GM21390 (cell line): ENCODE results near the gene OSBPL10.
"Not testable (repeated sequence)": the region's sequence is repeated elsewhere in the genome, so short reads cannot be mapped to it uniquely, and the experiment has no call there.

Source experiments
- ATAC-seq: cut with Tn5 transposase; IDR thresholded peaks from one replicate; pipeline ENCODE4 v1.9.1; 2021; ENCODE audit not compliant: unreplicated experiment

The OSBPL10 gene

DNA sequence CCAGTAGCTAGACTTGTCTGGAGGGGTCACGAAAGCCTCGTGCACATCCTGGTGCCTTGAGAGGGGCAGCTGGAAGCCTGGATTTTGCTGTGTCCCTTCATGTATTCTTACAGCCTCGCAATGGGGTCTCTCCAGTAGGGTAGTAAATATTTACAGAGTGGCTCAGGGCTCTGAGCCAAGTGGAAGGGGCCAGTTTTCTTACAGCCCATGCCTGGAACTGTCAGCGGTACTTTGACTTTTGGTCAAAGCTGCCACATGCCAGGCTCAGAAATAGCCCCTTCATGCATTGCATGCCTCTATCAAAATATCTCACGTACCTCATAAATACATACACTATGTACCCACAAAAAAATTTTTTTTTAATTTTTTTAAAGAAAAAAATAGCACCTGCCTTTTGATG is 119.2 kb downstream of the OSBPL10 start:
- ATAC-seq = no peak

DNA sequence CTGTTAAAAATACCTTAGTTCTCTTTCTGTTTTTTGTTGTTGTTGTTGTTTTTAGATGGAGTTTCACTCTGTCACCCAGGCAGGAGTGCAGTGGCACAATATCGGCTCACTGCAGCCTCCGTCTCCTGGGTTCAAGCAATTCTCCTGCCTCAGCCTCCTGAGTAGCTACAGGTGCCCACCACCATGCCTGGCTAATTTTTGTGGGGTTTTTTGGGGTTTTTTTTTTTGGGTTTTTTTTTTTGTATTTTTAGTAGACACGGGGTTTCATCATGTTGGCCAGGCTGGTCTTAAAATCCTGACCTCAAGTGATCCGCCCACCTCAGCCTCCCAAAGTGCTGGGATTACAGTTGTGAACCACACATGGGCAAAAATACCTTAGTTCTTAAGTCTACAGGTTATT is 120.4 kb downstream of the OSBPL10 start:
- ATAC-seq = not testable (repeated sequence)

GRCh38 chr3:31859245-31859644 is 121.8 kb downstream of the OSBPL10 start:
- ATAC-seq = no peak

DNA sequence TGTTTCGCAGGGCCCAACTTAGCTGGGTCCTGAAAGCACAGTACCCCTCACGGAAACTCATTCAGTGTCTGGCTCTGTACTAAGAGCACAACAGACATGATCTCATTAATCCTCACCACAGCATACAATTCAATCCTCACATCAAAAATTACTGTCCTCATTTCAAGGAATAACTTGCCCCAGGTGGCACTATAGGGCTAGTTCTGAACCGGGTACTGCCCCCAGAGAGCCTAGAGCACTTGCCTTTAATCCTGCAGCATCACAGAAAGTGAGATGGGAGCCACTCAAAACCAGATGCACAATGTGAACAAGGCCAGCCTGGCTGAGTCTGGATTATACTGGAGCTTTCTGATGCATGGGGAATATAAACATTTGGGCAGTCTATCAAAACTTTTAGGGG is 122.6 kb downstream of the OSBPL10 start:
- no peak for ATAC-seq

- ATAC-seq = no peak
These were observed 127.5 kb downstream of the OSBPL10 start for GRCh38 chr3:31853580-31853979.

DNA sequence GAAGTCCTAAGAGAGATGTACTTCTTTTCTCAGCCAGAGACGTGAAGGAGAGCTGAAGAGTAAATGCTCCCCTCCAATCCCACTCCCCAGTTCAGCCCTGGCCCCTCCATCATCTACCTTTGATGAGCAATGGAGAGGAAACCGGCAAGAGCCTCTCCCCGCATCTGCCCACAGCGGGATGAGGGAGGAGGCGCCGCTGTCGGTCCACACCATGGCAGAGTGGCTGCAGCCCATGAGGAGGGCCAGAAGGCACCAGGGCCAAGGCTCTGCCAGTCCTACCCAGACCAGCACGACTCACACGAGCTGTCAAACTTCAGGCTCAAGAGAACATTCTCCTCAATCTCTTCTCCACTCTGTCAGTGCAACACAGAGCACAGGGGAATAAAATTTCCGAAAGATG is 129.8 kb downstream of the OSBPL10 start:
- ATAC-seq = no peak

GRCh38 chr3:31848911-31849310 is 132.2 kb downstream of the OSBPL10 start:
- no peak for ATAC-seq

GRCh38 chr3:31848163-31848818 is 132.8 kb downstream of the OSBPL10 start:
- ATAC-seq = no peak

DNA sequence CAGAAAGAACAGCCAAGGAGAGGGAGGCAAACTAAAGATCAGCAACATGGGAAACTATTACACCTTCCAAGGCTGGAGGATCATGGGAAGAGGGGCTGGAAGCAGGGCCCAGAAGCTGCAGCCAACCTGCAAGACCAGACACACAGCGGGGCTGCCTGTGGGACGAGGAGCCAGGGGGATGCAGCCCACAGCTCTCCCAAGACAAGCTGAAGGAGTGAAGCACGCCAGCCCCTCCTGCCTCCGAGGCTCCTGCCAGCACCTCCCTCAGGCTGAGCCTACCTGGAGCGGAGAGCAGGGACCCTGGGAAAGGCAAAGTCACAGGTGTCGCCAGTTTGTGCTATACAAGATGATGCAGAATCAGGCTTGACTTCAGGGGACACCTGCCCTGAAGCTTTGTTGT is 133.3 kb downstream of the OSBPL10 start:
- no peak for ATAC-seq

DNA sequence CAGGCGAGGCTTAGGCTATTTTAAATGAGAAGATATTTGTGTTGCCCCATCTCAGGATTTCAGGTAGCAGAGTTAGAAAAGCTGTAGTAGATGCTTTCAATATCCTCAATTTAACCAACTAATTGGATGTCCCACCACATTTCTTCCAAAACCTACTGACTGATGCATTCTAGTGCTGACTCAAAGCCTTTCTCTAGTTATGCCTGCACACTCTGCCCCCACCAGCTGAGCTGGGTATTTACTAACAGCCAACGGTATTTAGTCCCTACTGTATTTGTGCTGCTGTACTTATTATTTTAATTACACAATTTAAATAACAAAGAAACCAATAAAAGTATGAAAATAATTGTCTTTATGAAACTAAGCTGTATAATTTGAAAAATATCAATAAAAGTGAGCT is 139.5 kb downstream of the OSBPL10 start:
- ATAC-seq = no peak

DNA sequence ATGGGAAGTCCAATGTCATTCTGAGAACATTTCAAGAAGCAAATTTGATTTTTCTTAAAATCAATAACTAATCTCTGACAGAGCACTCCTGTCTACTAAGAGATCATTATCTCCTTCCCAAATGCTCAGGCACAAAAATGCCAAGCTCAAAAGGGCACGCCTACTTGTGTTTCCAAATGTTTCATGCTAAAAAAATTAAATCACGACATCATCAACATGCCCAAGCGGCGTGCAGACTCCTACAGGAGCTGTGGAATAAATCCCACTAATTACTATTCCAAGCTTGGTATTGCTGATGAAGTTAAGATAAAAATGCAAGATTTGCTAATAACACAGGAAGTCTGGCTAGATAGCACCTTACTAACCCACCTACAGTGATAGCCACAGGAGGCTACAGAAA is 140.8 kb downstream of the OSBPL10 start:
- ATAC-seq = no peak

DNA sequence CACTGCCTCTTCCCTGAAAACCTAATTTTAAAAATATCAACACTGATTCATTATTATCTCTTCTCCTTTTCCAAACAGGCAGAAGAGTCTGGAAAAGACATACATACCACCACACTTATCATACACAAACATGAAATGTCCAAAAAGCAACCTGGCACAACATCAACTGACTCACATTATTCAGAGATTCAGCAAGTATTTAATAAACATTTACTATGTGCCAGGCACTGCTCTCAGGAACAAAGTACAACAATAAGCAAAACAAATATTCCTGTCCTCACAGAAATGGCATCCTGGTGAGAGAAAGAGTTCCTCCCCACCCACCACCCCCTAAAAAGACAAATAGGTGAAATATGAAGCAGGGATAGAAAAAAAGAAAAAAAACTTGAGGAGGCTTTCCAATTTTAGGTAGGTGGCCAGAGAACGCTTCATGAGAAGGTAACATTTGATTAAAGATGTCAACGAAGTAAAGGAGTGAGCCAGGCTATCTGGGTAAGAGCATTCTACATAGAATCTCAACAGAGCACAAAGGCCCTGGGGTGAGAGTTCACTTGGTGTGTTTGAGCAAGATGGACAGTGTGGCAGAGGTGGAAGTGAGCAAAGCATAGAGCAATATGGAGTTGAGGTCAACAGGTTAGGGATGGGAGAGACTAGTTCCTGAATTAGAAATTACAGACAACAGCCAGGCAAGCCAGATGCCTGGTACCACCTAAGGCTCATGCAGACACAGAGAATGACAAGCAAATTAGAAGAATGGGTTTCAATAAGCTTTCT is 141.7 kb downstream of the OSBPL10 start:
- no peak for ATAC-seq

DNA sequence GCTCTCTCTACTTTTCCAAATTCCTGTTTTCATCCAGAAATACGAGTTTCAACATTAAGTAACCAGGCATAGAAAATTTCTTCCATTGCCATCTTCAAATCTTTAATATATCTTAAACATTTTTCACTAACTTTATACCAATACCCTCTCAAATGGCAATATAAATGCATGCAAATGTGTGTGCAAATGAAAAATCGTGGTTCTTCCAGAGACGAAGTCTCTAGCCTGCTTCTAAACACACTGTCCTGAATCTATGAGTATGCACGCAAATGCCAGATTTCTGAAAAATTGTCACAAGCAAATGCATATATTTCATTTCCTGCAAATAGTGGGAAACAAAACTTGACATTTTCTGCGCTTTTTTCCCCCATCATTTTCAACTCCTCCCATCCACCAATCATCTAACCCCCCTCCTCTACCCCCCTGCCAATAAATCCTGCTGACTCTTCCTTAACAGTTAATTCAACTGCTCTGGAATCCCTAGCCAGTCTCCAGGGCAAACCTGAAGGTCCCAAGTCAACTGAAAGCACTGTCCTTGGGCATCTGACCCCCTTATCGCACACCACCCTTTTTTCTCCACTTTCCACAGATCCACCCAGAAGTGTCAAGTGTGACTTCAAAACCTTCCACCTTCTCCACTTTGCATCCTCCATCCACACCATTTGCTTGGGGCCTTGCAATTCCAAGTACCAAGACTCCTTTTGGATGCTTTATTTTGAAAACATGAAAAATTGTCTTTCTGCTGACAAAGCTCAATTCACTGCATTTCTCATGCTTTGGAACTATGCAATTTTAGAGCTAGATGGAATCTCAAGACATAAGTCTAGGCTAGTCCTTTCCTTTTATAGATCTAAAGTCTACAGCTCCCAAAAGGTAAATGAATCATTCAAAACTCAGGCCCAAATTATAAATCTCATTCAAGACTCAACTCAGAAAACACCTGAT is 144.7 kb downstream of the OSBPL10 start:
- ATAC-seq = no peak

DNA sequence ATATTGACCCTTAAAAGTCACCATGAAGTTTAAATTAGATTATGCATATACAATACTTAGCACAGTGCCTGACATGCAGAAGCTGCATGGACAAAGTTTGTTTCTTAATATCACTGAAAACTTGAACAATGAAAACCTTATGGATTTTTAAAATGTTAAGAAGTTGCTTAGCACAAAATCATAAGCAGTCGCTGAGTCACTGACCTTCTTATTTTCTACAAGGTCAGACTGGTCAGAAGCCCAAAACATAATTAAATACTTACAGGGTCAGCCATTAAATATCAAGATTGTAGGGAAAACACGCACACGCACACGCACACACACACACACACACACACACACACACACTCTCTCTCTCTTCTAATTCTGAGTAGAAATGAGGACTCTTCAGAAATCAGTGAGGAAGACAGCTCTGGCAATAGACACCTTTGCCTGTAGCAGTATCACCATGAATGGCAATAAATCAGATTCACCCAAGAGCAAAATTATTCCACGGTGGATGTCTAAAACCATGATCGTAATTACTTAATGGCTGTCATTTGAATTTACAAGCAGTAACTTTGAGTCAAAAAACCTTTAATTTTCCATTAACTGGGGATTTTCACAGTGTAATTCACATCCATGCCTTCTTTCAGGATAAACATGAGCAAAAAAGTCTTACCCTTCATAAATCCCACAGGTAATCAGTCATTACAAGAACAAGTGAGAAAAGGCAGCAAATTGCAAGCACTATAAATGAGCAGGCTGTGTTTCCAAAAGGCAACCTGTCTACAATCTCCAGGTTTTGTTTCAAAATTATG is 147.5 kb downstream of the OSBPL10 start:
- ATAC-seq = no peak

DNA sequence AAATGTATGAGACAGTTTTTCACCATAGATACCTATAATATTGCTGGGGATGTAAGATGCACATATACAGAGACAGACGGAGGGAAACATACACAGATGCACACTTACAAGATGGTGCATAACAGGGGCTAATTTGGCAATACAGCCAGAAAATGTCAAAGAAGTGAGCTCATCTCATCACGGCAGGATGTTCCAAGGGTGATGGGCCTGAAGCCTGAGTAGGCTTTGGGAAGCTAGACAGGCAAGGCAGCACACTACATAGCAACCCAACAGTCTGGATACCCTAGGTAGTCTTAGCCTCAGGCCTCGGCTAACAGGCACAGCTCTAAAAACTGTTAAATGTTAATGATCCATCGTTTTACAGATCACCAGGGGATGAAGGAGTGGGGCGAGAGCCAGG is 148.5 kb downstream of the OSBPL10 start:
- ATAC-seq = no peak

DNA sequence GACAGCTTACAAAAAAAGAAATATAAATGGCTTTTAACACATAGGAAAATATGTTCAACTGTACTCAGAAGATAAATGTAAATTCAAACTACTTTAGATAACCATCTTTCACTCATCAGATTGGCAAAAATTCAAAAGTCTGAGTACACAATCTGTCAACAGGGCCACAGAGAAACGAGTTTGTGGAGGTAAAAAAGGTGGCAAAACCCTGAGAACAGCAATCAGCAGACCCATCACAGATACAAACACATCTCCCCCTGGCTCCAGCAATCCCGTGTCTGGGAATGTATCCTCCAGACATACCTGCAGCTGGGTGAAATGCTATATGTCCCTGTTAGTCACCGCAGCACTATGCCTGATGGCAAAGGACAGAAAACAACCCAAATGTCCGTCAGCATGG is 149.5 kb downstream of the OSBPL10 start:
- ATAC-seq = no peak

DNA sequence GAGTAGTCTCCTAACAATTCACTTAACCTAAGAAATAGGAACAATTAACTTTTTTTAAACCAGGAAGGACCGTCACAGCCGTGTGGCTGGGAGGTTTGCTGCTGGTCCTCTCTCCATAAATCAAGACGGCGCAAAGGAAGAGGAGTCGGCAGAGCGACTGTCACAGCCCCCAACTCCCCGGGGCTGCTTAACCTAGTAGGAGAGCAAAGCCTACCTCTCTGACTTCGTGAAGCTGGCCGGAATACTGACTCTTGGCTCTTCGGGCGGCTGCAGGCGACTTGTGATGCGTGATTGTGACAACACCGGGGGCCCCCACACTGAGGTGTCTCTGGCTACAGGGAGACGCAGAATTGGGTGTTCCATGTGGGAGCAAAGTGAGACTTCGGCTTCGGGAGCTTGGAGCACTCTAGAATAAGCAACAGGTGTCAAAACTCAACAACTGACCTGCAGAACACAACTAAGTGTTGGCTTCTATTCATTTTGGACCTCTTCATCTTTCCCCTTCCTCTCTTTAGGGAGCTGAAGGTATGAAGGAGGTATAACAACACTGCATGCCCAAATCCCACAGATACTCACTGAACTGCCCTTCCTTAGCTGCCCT is 151.1 kb downstream of the OSBPL10 start:
- ATAC-seq = no peak

- no peak for ATAC-seq
These were observed 152.1 kb downstream of the OSBPL10 start for GRCh38 chr3:31829010-31829409.

DNA sequence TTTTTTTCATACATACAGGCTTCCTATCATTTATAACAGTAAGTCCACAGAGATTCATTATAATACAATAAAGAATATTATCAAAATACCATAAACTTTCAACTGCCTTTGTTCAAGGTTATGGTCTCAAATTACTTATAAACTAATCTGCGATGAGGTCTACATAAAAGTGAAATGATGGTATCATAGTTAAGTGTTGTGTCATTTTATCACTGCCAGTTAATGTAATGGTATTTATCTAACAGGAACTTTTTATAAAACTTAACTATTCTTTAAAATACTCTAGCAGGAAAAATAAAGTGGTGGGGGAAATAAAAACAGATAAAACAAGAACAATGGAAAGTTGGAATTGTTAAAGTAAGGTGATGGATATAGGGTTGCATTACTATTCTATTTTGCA is 153.1 kb downstream of the OSBPL10 start:
- no peak for ATAC-seq

- ATAC-seq = no peak
These were observed 157.9 kb downstream of the OSBPL10 start for GRCh38 chr3:31823184-31823583.
